Measurements from ENCODE around the gene ZNF827. TPM values are rescaled to one million over a fixed set of nuclear protein-coding genes. Genes with fewer than 3 reads are reported as not detected.

The ZNF827 gene
- total RNA-seq, 1 donor, result 20.5 TPM

DNA sequence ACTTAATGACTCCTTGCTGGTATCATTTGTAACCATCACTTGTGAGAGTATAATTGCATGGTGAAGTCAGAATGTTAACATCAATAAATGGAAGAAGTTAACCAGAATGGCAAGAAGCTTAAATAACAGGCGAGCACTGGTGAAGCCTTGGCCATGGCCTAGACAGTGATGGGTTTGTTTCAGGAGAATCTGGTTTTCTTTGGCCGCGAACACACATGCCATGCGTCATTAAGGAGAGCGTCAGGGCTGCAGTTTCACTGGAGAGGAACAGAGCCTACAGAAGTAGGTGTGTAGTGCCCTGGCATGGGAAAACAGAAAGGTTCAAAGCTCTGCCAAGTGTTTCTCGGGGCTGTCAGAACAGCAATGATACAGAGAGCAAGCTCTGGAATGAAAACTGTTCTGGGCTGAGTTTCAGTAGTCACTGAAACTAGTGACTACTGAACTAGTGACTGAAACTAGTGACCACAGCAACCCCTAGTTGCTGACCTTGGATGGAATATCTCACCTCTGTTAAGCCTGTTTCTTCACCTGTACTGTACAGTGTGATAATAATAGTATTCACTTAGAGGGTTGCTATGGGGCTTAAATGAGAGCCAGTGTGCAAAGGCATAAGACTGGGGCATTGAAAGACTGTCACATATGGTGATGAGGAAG, 164.9 kb downstream of the ZNF827 start:
- no peak for DNase-seq (ENCODE audit: low read depth in 2 of 3, low spot score in 2 of 3)

- no peak for DNase-seq (ENCODE audit: low read depth in 2 of 3, low spot score in 2 of 3)
These were observed 166.3 kb downstream of the ZNF827 start for GRCh38 chr4:145772347-145772746.

- DNase-seq (ENCODE audit: low read depth in 2 of 3, low spot score in 2 of 3), result no peak
These were observed 168.5 kb downstream of the ZNF827 start for GRCh38 chr4:145770124-145770523.

GRCh38 chr4:145769450-145770037, 169.1 kb downstream of the ZNF827 start:
- no peak for DNase-seq (ENCODE audit: low read depth in 2 of 3, low spot score in 2 of 3)

- DNase-seq (ENCODE audit: low read depth in 2 of 3, low spot score in 2 of 3), result no peak
These were observed 172.3 kb downstream of the ZNF827 start for GRCh38 chr4:145766273-145766672.

DNA sequence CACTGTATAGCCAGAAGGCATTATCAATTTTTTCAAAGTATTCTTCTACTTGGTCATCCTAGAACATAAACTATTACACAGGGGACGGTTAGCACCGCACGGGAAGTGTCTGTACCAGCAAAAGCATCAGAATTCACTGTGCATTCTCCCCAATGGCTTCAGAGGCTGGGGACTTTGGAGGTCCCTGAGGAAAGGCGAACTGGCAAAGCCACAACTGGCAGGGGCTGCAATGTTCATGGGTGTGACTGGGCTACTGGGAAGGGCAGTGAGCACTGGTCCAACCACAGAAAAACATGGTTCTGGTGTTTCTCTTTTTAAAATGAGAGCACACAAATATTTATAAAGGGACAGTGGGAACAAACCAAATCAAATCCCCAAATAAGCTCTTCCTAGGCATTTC, 175.2 kb downstream of the ZNF827 start:
- no peak for DNase-seq (ENCODE audit: low read depth in 2 of 3, low spot score in 2 of 3)

DNA sequence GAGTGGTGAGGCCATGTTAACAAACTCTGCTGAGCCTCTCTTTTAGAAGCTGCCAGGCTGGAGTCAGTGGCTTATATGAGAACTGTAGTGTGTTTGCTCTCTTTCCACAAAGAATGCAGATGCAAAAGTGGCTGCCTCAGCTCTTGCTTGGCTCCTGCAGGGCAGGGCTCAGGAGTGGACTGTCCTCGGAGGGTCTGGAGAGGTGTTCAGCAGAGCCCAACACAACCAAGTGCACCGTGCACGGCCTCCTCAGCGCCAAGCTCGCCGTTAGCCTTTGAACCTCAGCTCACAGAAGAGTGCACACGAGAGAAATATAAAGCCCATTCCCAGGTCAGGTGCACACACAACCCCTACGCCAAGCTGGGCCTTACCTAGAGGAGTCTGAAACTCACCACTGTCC, 175.9 kb downstream of the ZNF827 start:
- DNase-seq (ENCODE audit: low read depth in 2 of 3, low spot score in 2 of 3), result no peak

GRCh38 chr4:145760961-145761929, 177.4 kb downstream of the ZNF827 start:
- DNase-seq (ENCODE audit: low read depth in 2 of 3, low spot score in 2 of 3), result no peak

GRCh38 chr4:145760176-145760575, 178.4 kb downstream of the ZNF827 start:
- DNase-seq (ENCODE audit: low read depth in 2 of 3, low spot score in 2 of 3), result no peak

DNA sequence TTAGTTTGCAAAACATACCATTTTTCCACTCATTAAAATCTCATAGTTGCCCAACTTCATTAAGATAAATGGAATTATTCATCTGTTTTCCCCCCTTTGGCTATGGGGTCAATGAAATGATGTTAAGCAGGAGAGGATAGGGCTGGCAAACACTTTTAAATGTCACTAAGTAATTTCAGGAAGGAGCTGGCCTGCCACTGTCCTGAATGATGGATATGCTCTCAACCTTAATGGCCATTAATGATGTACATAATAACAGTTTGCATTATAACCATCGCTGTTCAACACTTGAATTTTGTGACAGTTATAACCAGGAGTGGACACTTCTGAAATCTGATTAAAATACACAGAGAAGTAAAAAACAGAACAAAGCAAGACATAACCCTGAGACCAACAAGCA, 181.4 kb downstream of the ZNF827 start:
- no peak for DNase-seq (ENCODE audit: low read depth in 2 of 3, low spot score in 2 of 3)

GRCh38 chr4:145756244-145756643, 182.4 kb downstream of the ZNF827 start:
- no peak for DNase-seq (ENCODE audit: low read depth in 2 of 3, low spot score in 2 of 3)

- DNase-seq (ENCODE audit: low read depth in 2 of 3, low spot score in 2 of 3), result no peak
These were observed 182.8 kb downstream of the ZNF827 start for GRCh38 chr4:145755802-145756201.

GRCh38 chr4:145743641-145744040, 195.0 kb downstream of the ZNF827 start:
- no peak for DNase-seq (ENCODE audit: low read depth in 2 of 3, low spot score in 2 of 3)

- DNase-seq (ENCODE audit: low read depth in 2 of 3, low spot score in 2 of 3), result no peak
These were observed 197.8 kb downstream of the ZNF827 start for GRCh38 chr4:145740806-145741205.

DNA sequence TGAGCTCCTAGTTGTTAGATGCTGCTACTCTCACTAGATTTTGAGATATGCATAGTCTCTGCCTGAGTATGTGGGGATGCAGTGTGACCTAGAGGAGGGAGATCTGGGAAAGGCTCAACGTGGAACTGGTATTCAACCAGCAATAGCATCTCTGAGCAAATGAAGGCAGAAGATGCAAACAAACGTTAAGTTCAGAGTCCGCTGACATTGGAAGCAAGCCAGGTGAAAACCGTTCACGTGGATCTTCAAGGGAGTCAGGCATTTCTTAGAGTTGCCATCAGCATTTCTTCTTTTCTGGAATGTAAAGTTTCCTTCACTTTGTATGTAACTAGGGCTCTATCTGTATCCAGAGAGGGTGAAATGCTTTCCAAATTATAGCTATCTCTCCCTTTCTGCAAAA, 198.8 kb downstream of the ZNF827 start:
- DNase-seq (ENCODE audit: low read depth in 2 of 3, low spot score in 2 of 3), result no peak

GRCh38 chr4:145736241-145736831, 202.3 kb downstream of the ZNF827 start:
- DNase-seq (ENCODE audit: low read depth in 2 of 3, low spot score in 2 of 3), result no peak

GRCh38 chr4:145735827-145736226, 202.8 kb downstream of the ZNF827 start:
- DNase-seq (ENCODE audit: low read depth in 2 of 3, low spot score in 2 of 3), result no peak

DNA sequence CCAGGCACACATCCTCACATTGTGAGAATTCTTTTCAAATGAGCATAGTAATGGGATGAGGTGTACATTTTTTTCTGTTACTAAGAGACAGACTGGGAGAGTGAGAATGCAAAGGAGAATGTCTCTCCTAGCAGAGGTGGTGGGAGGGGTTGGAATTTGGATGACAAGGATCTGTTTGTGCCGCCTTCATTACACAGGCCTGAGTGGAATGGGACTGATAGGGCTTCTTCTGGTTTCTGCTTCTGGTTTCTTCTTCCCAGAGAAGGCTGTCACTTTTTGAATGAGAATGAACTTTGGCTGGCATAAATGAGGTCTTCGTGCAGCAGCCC, 203.3 kb downstream of the ZNF827 start:
- no peak for DNase-seq (ENCODE audit: low read depth in 2 of 3, low spot score in 2 of 3)

- DNase-seq (ENCODE audit: low read depth in 2 of 3, low spot score in 2 of 3), result no peak
These were observed 203.9 kb downstream of the ZNF827 start for GRCh38 chr4:145734576-145735346.

GRCh38 chr4:145734031-145734430, 204.6 kb downstream of the ZNF827 start:
- DNase-seq (ENCODE audit: low read depth in 2 of 3, low spot score in 2 of 3), result no peak
